Embryonic facial prominence (tissue), 1 donor: Measurements from ENCODE around the gene CKAP2L.

Source experiments
- DNase-seq: peaks from one replicate; pipeline ENCODE4 v3.0.0-alpha.2; 2016; ENCODE audit errors: extremely low spot score

Gene CKAP2L

GRCh38 chr2:112791693-112792230 is 27.4 kb upstream of the CKAP2L start:
- no peak for DNase-seq

GRCh38 chr2:112791019-112791418 is 26.6 kb upstream of the CKAP2L start:
- DNase-seq, result no peak

GRCh38 chr2:112790305-112790704 is 25.9 kb upstream of the CKAP2L start:
- DNase-seq, result no peak

- no peak for DNase-seq
Measured at GRCh38 chr2:112789186-112789585, 24.8 kb upstream of the CKAP2L start.

- no peak for DNase-seq
Measured at GRCh38 chr2:112788653-112789052, 24.2 kb upstream of the CKAP2L start.

- no peak for DNase-seq
Measured at GRCh38 chr2:112787729-112788393, 23.5 kb upstream of the CKAP2L start.

- DNase-seq, result no peak
Measured at GRCh38 chr2:112787294-112787693, 22.9 kb upstream of the CKAP2L start.

GRCh38 chr2:112784199-112785189 is 20.1 kb upstream of the CKAP2L start, which contains the start of gene IL1A:
Gene IL1A (minus strand): TSS chr2:112784493. CDS start chr2:112783770, 723 bp downstream.
- DNase-seq, result no peak

GRCh38 chr2:112783187-112783714 is 18.8 kb upstream of the CKAP2L start:
- no peak for DNase-seq

- DNase-seq, result no peak
Measured at GRCh38 chr2:112782234-112782799, 17.9 kb upstream of the CKAP2L start.

GRCh38 chr2:112779598-112779997 is 15.2 kb upstream of the CKAP2L start:
- no peak for DNase-seq

GRCh38 chr2:112777036-112777435 is 12.6 kb upstream of the CKAP2L start:
- no peak for DNase-seq

GRCh38 chr2:112776113-112776512 is 11.7 kb upstream of the CKAP2L start:
- DNase-seq, result no peak

- no peak for DNase-seq
Measured at GRCh38 chr2:112774536-112775285, 10.3 kb upstream of the CKAP2L start.

GRCh38 chr2:112773556-112773955 is 9.1 kb upstream of the CKAP2L start:
- no peak for DNase-seq

GRCh38 chr2:112772911-112773475 is 8.6 kb upstream of the CKAP2L start:
- no peak for DNase-seq

GRCh38 chr2:112772322-112772721 is 7.9 kb upstream of the CKAP2L start:
- no peak for DNase-seq

GRCh38 chr2:112768432-112768831 is 4.0 kb upstream of the CKAP2L start:
- DNase-seq, result no peak

- DNase-seq, result no peak
Measured at GRCh38 chr2:112767693-112768330, 3.4 kb upstream of the CKAP2L start.

GRCh38 chr2:112765251-112765650 is 842 bp upstream of the CKAP2L start:
- DNase-seq, result no peak
